HEK293 (cell line): Measurements from ENCODE around the gene TCHP.

Experiments used
- CTCF ChIA-PET: fragments of 350-600 bp; formaldehyde crosslinking; extraction: SDS; loops from one replicate; lab custom pipeline; 2021; ENCODE audit warnings: antibody characterized with exemption; lab: Yijun Ruan, JAX
- POLR2A ChIA-PET: fragments of 300-600 bp; formaldehyde crosslinking; extraction: SDS; loops from one replicate; lab custom pipeline; 2020; ENCODE audit warnings: antibody characterized with exemption, inconsistent platforms; lab: Yijun Ruan, JAX
- H3K27ac ChIP-seq: fragments of 200-500 bp; sonication (Bioruptor generic); 2 replicates; pipeline ENCODE4 v1.5.1; 2014; ENCODE audit warnings: low read depth, low read length, control low read depth, inconsistent platforms; ENCODE audit errors: extremely low read depth
- H3K36me3 ChIP-seq, 2 experiments: fragments of 200-500 bp in 1 of 2; sonication (Bioruptor generic) in 1 of 2; 1 replicate in 1 of 2; 2 replicates in 1 of 2; pipeline ENCODE4 v1.5.1; 2014 to 2017; ENCODE audit warnings: inconsistent platforms in 2 of 2, low read length in 2 of 2; ENCODE audit not compliant: control insufficient read depth in 2 of 2, insufficient read depth in 1 of 2
- H3K4me1 ChIP-seq: fragments of 200-500 bp; sonication (Bioruptor generic); 2 replicates; pipeline ENCODE4 v1.5.1; 2014; ENCODE audit warnings: mild to moderate bottlenecking, low read length, inconsistent platforms; ENCODE audit not compliant: control insufficient read depth, insufficient read depth
- H3K4me3 ChIP-seq: 2 replicates; pipeline ENCODE4 v1.5.1; 2011; ENCODE audit warnings: low read depth, mild to moderate bottlenecking, control low read depth, low read length, moderate library complexity
- H3K9me3 ChIP-seq: fragments of 200-500 bp; sonication (Bioruptor generic); 2 replicates; pipeline ENCODE4 v1.5.1; 2014; ENCODE audit warnings: low read depth, low read length, inconsistent platforms; ENCODE audit not compliant: control insufficient read depth, insufficient read depth
- BCL11A ChIP-seq: fragments of 450-650 bp; formaldehyde crosslinking; IDR thresholded peaks from 2 replicates; pipeline ENCODE4 v1.5.1; 2016; ENCODE audit warnings: low read depth, missing biosample characterization, missing genetic modification characterization
- CTCF ChIP-seq: fragments of 450-650 bp; formaldehyde crosslinking; IDR thresholded peaks from 2 replicates; pipeline ENCODE4 v1.5.1; 2016; ENCODE audit warnings: missing biosample characterization, missing genetic modification characterization
- EGR2 ChIP-seq: fragments of 450-650 bp; formaldehyde crosslinking; IDR thresholded peaks from 2 replicates; pipeline ENCODE4 v1.5.1; 2016; ENCODE audit warnings: low read depth, missing biosample characterization, missing genetic modification characterization
- GFI1B ChIP-seq: fragments of 450-650 bp; formaldehyde crosslinking; IDR thresholded peaks from 2 replicates; pipeline ENCODE4 v1.5.1; 2016; ENCODE audit warnings: missing biosample characterization, missing genetic modification characterization
- GLIS1 ChIP-seq: fragments of 450-650 bp; formaldehyde crosslinking; IDR thresholded peaks from 2 replicates; pipeline ENCODE4 v1.5.1; 2016; ENCODE audit warnings: missing biosample characterization, missing genetic modification characterization
- GLIS2 ChIP-seq: fragments of 450-650 bp; formaldehyde crosslinking; IDR thresholded peaks from 2 replicates; pipeline ENCODE4 v1.5.1; 2016; ENCODE audit warnings: missing biosample characterization, missing genetic modification characterization
- HOXA7 ChIP-seq: sonication (generic); formaldehyde crosslinking; IDR thresholded peaks from 2 replicates; pipeline ENCODE4 v1.8.1; 2022; ENCODE audit warnings: missing genetic modification reagents, borderline replicate concordance
- OVOL3 ChIP-seq: fragments of 450-650 bp; formaldehyde crosslinking; IDR thresholded peaks from 2 replicates; pipeline ENCODE4 v1.5.1; 2016; ENCODE audit warnings: missing biosample characterization, missing genetic modification characterization
- PRDM6 ChIP-seq: fragments of 450-650 bp; formaldehyde crosslinking; IDR thresholded peaks from 2 replicates; pipeline ENCODE4 v1.5.1; 2017; ENCODE audit warnings: missing biosample characterization, missing genetic modification characterization
- WT1 ChIP-seq: fragments of 450-650 bp; formaldehyde crosslinking; IDR thresholded peaks from 2 replicates; pipeline ENCODE4 v1.5.1; 2016; ENCODE audit warnings: missing biosample characterization, missing genetic modification characterization
- YY1 ChIP-seq: fragments of 450-650 bp; formaldehyde crosslinking; IDR thresholded peaks from 2 replicates; pipeline ENCODE4 v1.5.1; 2018; ENCODE audit warnings: missing biosample characterization, missing genetic modification characterization
- ZBTB21 ChIP-seq: fragments of 450-650 bp; formaldehyde crosslinking; IDR thresholded peaks from 2 replicates; pipeline ENCODE4 v1.5.1; 2017; ENCODE audit warnings: missing biosample characterization, missing genetic modification characterization
- ZBTB7A ChIP-seq: fragments of 450-650 bp; formaldehyde crosslinking; IDR thresholded peaks from 2 replicates; pipeline ENCODE4 v1.5.1; 2016; ENCODE audit warnings: low read depth, missing biosample characterization, missing genetic modification characterization
- ZFHX2 ChIP-seq: fragments of 450-650 bp; formaldehyde crosslinking; conservative IDR thresholded peaks from 2 replicates; pipeline ENCODE4 v1.5.1; 2016; ENCODE audit warnings: missing biosample characterization, missing genetic modification characterization
- ZFP3 ChIP-seq: fragments of 450-650 bp; formaldehyde crosslinking; IDR thresholded peaks from 2 replicates; pipeline ENCODE4 v1.5.1; 2016; ENCODE audit warnings: low read depth, missing biosample characterization, missing genetic modification characterization
- ZIC2 ChIP-seq: fragments of 450-650 bp; formaldehyde crosslinking; IDR thresholded peaks from 2 replicates; pipeline ENCODE4 v1.5.1; 2016; ENCODE audit warnings: missing biosample characterization, missing genetic modification characterization
- ZNF175 ChIP-seq: fragments of 450-650 bp; formaldehyde crosslinking; IDR thresholded peaks from 2 replicates; pipeline ENCODE4 v1.5.1; 2016; ENCODE audit warnings: missing biosample characterization, missing genetic modification characterization
- ZNF19 ChIP-seq: fragments of 450-650 bp; formaldehyde crosslinking; IDR thresholded peaks from 2 replicates; pipeline ENCODE4; 2016; ENCODE audit warnings: missing biosample characterization, missing genetic modification characterization, low read depth
- ZNF2 ChIP-seq: fragments of 450-650 bp; formaldehyde crosslinking; IDR thresholded peaks from 2 replicates; pipeline ENCODE4 v1.5.1; 2016; ENCODE audit warnings: missing biosample characterization, missing genetic modification characterization
- ZNF223 ChIP-seq: fragments of 450-650 bp; formaldehyde crosslinking; IDR thresholded peaks from 2 replicates; pipeline ENCODE4 v1.5.1; 2016; ENCODE audit warnings: missing biosample characterization, missing genetic modification characterization
- ZNF292 ChIP-seq: fragments of 450-650 bp; formaldehyde crosslinking; IDR thresholded peaks from 2 replicates; pipeline ENCODE4 v1.5.1; 2016; ENCODE audit warnings: low read depth, missing biosample characterization, missing genetic modification characterization, borderline replicate concordance
- ZNF302 ChIP-seq: fragments of 450-650 bp; formaldehyde crosslinking; IDR thresholded peaks from 2 replicates; pipeline ENCODE4 v1.5.1; 2016; ENCODE audit warnings: missing biosample characterization, missing genetic modification characterization, low read depth
- ZNF354C ChIP-seq: fragments of 450-650 bp; formaldehyde crosslinking; IDR thresholded peaks from 2 replicates; pipeline ENCODE4 v1.5.1; 2016; ENCODE audit warnings: missing biosample characterization, missing genetic modification characterization, low read depth, borderline replicate concordance
- ZNF37A ChIP-seq: fragments of 450-650 bp; IDR thresholded peaks from 2 replicates; pipeline ENCODE4 v1.5.1; 2018; ENCODE audit warnings: missing biosample characterization, missing genetic modification characterization
- ZNF423 ChIP-seq: fragments of 450-650 bp; formaldehyde crosslinking; IDR thresholded peaks from 2 replicates; pipeline ENCODE4 v1.5.1; 2016; ENCODE audit warnings: missing biosample characterization, missing genetic modification characterization
- ZNF426 ChIP-seq: fragments of 450-650 bp; formaldehyde crosslinking; IDR thresholded peaks from 2 replicates; pipeline ENCODE4 v1.5.1; 2017; ENCODE audit warnings: missing biosample characterization, missing genetic modification characterization, mild to moderate bottlenecking, inconsistent platforms, moderate library complexity
- ZNF488 ChIP-seq: fragments of 450-650 bp; formaldehyde crosslinking; IDR thresholded peaks from 2 replicates; pipeline ENCODE4 v1.5.1; 2016; ENCODE audit warnings: missing biosample characterization, missing genetic modification characterization
- ZNF521 ChIP-seq: fragments of 450-650 bp; formaldehyde crosslinking; IDR thresholded peaks from 2 replicates; pipeline ENCODE4 v1.5.1; 2017; ENCODE audit warnings: missing biosample characterization, mild to moderate bottlenecking, missing genetic modification characterization
- ZNF549 ChIP-seq: fragments of 450-650 bp; IDR thresholded peaks from 2 replicates; pipeline ENCODE4 v1.5.1; 2018; ENCODE audit warnings: missing biosample characterization, missing genetic modification characterization, mild to moderate bottlenecking, inconsistent platforms, moderate library complexity
- ZNF658 ChIP-seq: fragments of 450-650 bp; formaldehyde crosslinking; IDR thresholded peaks from 2 replicates; pipeline ENCODE4; 2016; ENCODE audit warnings: missing biosample characterization, missing genetic modification characterization
- ZNF776 ChIP-seq: fragments of 450-650 bp; formaldehyde crosslinking; IDR thresholded peaks from 2 replicates; pipeline ENCODE4 v1.5.0; 2017; ENCODE audit warnings: missing biosample characterization, missing genetic modification characterization, borderline replicate concordance
- ZNF830 ChIP-seq: fragments of 450-650 bp; IDR thresholded peaks from 2 replicates; pipeline ENCODE4 v1.5.0; 2018; ENCODE audit warnings: missing biosample characterization, missing genetic modification characterization, low read depth, mild to moderate bottlenecking, moderate library complexity
- ZXDB ChIP-seq: fragments of 450-650 bp; formaldehyde crosslinking; IDR thresholded peaks from 2 replicates; pipeline ENCODE4 v1.5.1; 2016; ENCODE audit warnings: missing biosample characterization, missing genetic modification characterization

Gene TCHP

GRCh38 chr12:109950625-109951024 is 50.6 kb downstream of the TCHP start (continued):
- TF ChIP-seq CTCF (tag by site-specific recombination): no peak
- no peak for TF ChIP-seq ZFP3 (tag by site-specific recombination)
- no peak for TF ChIP-seq ZNF292
- TF ChIP-seq ZNF354C: no peak
- TF ChIP-seq ZNF37A (tag by site-specific recombination): no peak
- TF ChIP-seq ZIC2 (tag by site-specific recombination): no peak
- TF ChIP-seq ZNF175 (tag by site-specific recombination): no peak
- no peak for TF ChIP-seq ZBTB21
- TF ChIP-seq ZNF658: no peak
- TF ChIP-seq ZXDB (tag by site-specific recombination): no peak
- no peak for TF ChIP-seq ZNF223 (tag by site-specific recombination)
- TF ChIP-seq HOXA7 (CRISPR knock-in tag): no peak
- no peak for TF ChIP-seq GLIS2
- no peak for TF ChIP-seq WT1 (tag by site-specific recombination)
- no peak for TF ChIP-seq ZNF2 (tag by site-specific recombination)
- no peak for TF ChIP-seq YY1 (tag by site-specific recombination)

- peaks cover 11 to 78% of the 10 kb centered on the region in 2 experiments for H3K36me3 ChIP-seq
- no peak overlapping the region for H3K27ac ChIP-seq
Observed at GRCh38 chr12:109951136-109951535, 51.1 kb downstream of the TCHP start.

GRCh38 chr12:109951751-109952150 is 51.7 kb downstream of the TCHP start:
- Histone ChIP-seq H3K9me3 (no peaks in the 10 kb centered on the region), H3K4me1 (no peaks in the 10 kb centered on the region), H3K36me3 (peaks cover 15 to 78% of the 10 kb centered on the region in 2 experiments), H3K4me3 (no peak overlapping the region), H3K27ac (no peak overlapping the region)
- POLR2A ChIA-PET: no interaction called here
- CTCF ChIA-PET: interaction anchor here (0.5 to 0.6 kb wide), 2 partner anchors 110 to 1324 kb away, joined by 3 to 7 read pairs; no protein-coding TSS in a partner anchor
- no peak for TF ChIP-seq ZNF521 (tag by site-specific recombination)
- TF ChIP-seq PRDM6 (tag by site-specific recombination): no peak
- no peak for TF ChIP-seq ZNF549
- no peak for TF ChIP-seq ZBTB7A (tag by site-specific recombination)
- no peak for TF ChIP-seq GFI1B (tag by site-specific recombination)
- no peak for TF ChIP-seq ZNF302 (tag by site-specific recombination)
- no peak for TF ChIP-seq ZNF423
- peak; percentile 97 for TF ChIP-seq ZFHX2 (tag by site-specific recombination)
- no peak for TF ChIP-seq OVOL3 (tag by site-specific recombination)
- TF ChIP-seq ZNF830 (tag by site-specific recombination): no peak
- peak; percentile 93 for TF ChIP-seq EGR2 (tag by site-specific recombination)
- peak; percentile 64 for TF ChIP-seq ZIC2 (tag by site-specific recombination)
- TF ChIP-seq ZNF488: no peak
- TF ChIP-seq GLIS1: peak; percentile 87
- TF ChIP-seq ZNF19 (tag by site-specific recombination): no peak
- no peak for TF ChIP-seq ZNF426 (tag by site-specific recombination)
- TF ChIP-seq ZNF776 (tag by site-specific recombination): no peak

More at GRCh38 chr12:109951136-109951535, 51.1 kb downstream of the TCHP start:
- ChIA-PET POLR2A (no interaction called here), CTCF (interaction anchor here (0.5 kb wide), 1 partner anchor 109 kb away, joined by 3 read pairs; no protein-coding TSS in a partner anchor)
- Histone ChIP-seq H3K9me3 (no peaks in the 10 kb centered on the region), H3K4me3 (no peak overlapping the region), H3K4me1 (no peaks in the 10 kb centered on the region)
- no peak for TF ChIP-seq BCL11A (tag by site-specific recombination)
